IMR-90 (cell line): ENCODE data around the gene ATP5F1B. TPM values are rescaled to one million over a fixed set of nuclear protein-coding genes. Genes with fewer than 3 reads are reported as not detected.

Source experiments
- ATAC-seq: fragments of 200-7000 bp; cut with Tn5 transposase; 2 replicates; pipeline ENCODE4 v1.9.1; 2020; ENCODE audit warnings: low read depth, mild to moderate bottlenecking, moderate library complexity
- BruUV-seq: library from RNA; stranded (reverse); fragments of 400-500 nt; replicated peaks from 2 replicates; lab custom pipeline; 2021; lab: Mats Ljungman, UMichigan
- CTCF ChIA-PET: fragments of 300-600 bp; formaldehyde crosslinking; extraction: SDS; loops from one replicate; lab custom pipeline; 2021; ENCODE audit warnings: antibody characterized with exemption; lab: Yijun Ruan, JAX
- POLR2A ChIA-PET: fragments of 300-600 bp; sonication (Branson Sonifier 250); formaldehyde crosslinking; loops from one replicate; lab custom pipeline; 2022; ENCODE audit warnings: antibody characterized with exemption; ENCODE audit not compliant: unreplicated experiment; lab: Charles Lee
- DNase-seq: peaks from one replicate; pipeline ENCODE4 v3.0.0; 2013
- H2AFZ ChIP-seq: replicated peaks from 2 replicates; pipeline ENCODE3; 2013; ENCODE audit warnings: low read length, mild to moderate bottlenecking; ENCODE audit not compliant: poor library complexity
- H2AK5ac ChIP-seq: 2 replicates; pipeline ENCODE4 v1.6.1; 2013; ENCODE audit warnings: low read depth, low read length, inconsistent platforms
- H2AK9ac ChIP-seq: replicated peaks from 2 replicates; pipeline ENCODE3; 2013; ENCODE audit warnings: mild to moderate bottlenecking, low read depth, low read length, moderate library complexity; ENCODE audit not compliant: poor library complexity
- H2BK120ac ChIP-seq: 2 replicates; pipeline ENCODE4 v1.6.1; 2013; ENCODE audit warnings: low read depth, low read length, inconsistent platforms
- H2BK15ac ChIP-seq: 3 replicates; pipeline ENCODE4 v1.6.1; 2013; ENCODE audit warnings: low read depth, low read length, inconsistent platforms
- H2BK20ac ChIP-seq: 2 replicates; pipeline ENCODE4 v1.6.1; 2013; ENCODE audit warnings: low read depth, mild to moderate bottlenecking, inconsistent platforms, low read length, moderate library complexity
- H2BK5ac ChIP-seq: 2 replicates; pipeline ENCODE4 v1.6.1; 2013; ENCODE audit warnings: mild to moderate bottlenecking, low read depth, low read length, inconsistent platforms; ENCODE audit not compliant: poor library complexity, severe bottlenecking
- H3K14ac ChIP-seq: replicated peaks from 2 replicates; pipeline ENCODE4 v1.6.1; 2013; ENCODE audit warnings: low read depth, low read length, inconsistent platforms
- H3K18ac ChIP-seq: 2 replicates; pipeline ENCODE4 v1.6.1; 2013; ENCODE audit warnings: low read depth, low read length, control low read depth
- H3K23ac ChIP-seq: 2 replicates; pipeline ENCODE4 v1.6.1; 2013; ENCODE audit warnings: low read depth, low read length, inconsistent platforms
- H3K27ac ChIP-seq: 2 replicates; pipeline ENCODE4 v1.5.1; 2013; ENCODE audit warnings: mild to moderate bottlenecking, control low read depth, low read length; ENCODE audit not compliant: insufficient read depth
- H3K27me3 ChIP-seq: 2 replicates; pipeline ENCODE4 v1.6.1; 2013; ENCODE audit warnings: low read length; ENCODE audit not compliant: control insufficient read depth, insufficient read depth
- H3K36me3 ChIP-seq: 2 replicates; pipeline ENCODE4 v1.6.1; 2013; ENCODE audit warnings: low read length, mixed read lengths; ENCODE audit not compliant: control insufficient read depth, insufficient read depth
- H3K4ac ChIP-seq: 2 replicates; pipeline ENCODE4 v1.6.1; 2013; ENCODE audit warnings: low read depth, low read length, inconsistent platforms
- H3K4me1 ChIP-seq: 2 replicates; pipeline ENCODE4 v1.6.1; 2013; ENCODE audit warnings: low read length, mixed read lengths; ENCODE audit not compliant: control insufficient read depth, insufficient read depth
- H3K4me2 ChIP-seq: 2 replicates; pipeline ENCODE4 v1.6.1; 2013; ENCODE audit warnings: low read depth, mild to moderate bottlenecking, control low read depth, low read length, moderate library complexity
- H3K4me3 ChIP-seq: 2 replicates; pipeline ENCODE4 v1.5.1; 2013; ENCODE audit warnings: low read depth, mild to moderate bottlenecking, control low read depth, low read length, moderate library complexity; ENCODE audit not compliant: insufficient read depth
- H3K56ac ChIP-seq: 2 replicates; pipeline ENCODE4 v1.6.1; 2013; ENCODE audit warnings: low read length, inconsistent platforms; ENCODE audit not compliant: insufficient read depth; ENCODE audit errors: extremely low read depth
- H3K79me1 ChIP-seq, 2 experiments: 2 replicates each; pipeline ENCODE4 v1.6.1; 2013; ENCODE audit warnings: low read length in 2 of 2, inconsistent platforms in 1 of 2, low read depth in 1 of 2
- H3K9ac ChIP-seq: 2 replicates; pipeline ENCODE4 v1.6.1; 2013; ENCODE audit warnings: low read depth, low read length, control low read depth
- H3K9me1 ChIP-seq: 2 replicates; pipeline ENCODE4 v1.6.1; 2013; ENCODE audit warnings: low read length, inconsistent platforms; ENCODE audit not compliant: insufficient read depth
- H3K9me3 ChIP-seq: 2 replicates; pipeline ENCODE4 v1.6.1; 2013; ENCODE audit warnings: low read length; ENCODE audit not compliant: control insufficient read depth, insufficient read depth
- H4K20me1 ChIP-seq: 2 replicates; pipeline ENCODE4 v1.6.1; 2013; ENCODE audit warnings: low read length, inconsistent platforms; ENCODE audit not compliant: insufficient read depth
- H4K5ac ChIP-seq: 2 replicates; pipeline ENCODE4 v1.6.1; 2013; ENCODE audit warnings: mild to moderate bottlenecking, low read depth, low read length, control low read depth
- H4K8ac ChIP-seq, 2 experiments: 2 replicates each; pipeline ENCODE4 v1.6.1; 2013; ENCODE audit warnings: low read depth in 2 of 2, low read length in 2 of 2, control low read depth in 1 of 2, inconsistent platforms in 1 of 2
- H4K91ac ChIP-seq: 2 replicates; pipeline ENCODE4 v1.6.1; 2013; ENCODE audit warnings: low read depth, low read length, inconsistent platforms; ENCODE audit not compliant: insufficient read depth
- BHLHE40 ChIP-seq: fragments of 150-350 bp; IDR thresholded peaks from 2 replicates; pipeline ENCODE4 v1.6.1; 2016; ENCODE audit warnings: mild to moderate bottlenecking, low read depth, low read length
- CEBPB ChIP-seq: IDR thresholded peaks from 2 replicates; pipeline ENCODE4 v1.6.1; 2012; ENCODE audit warnings: low read depth, low read length, improper control_type of control experiment
- CHD1 ChIP-seq: IDR thresholded peaks from 2 replicates; pipeline ENCODE4 v1.6.1; 2012; ENCODE audit warnings: low read depth, low read length, improper control_type of control experiment
- FOS ChIP-seq: fragments of 150-350 bp; IDR thresholded peaks from 2 replicates; pipeline ENCODE4 v1.6.1; 2016; ENCODE audit warnings: low read depth, low read length
- MAFK ChIP-seq: IDR thresholded peaks from 2 replicates; pipeline ENCODE4 v1.6.1; 2012; ENCODE audit warnings: low read depth, low read length, improper control_type of control experiment
- MAZ ChIP-seq: IDR thresholded peaks from 2 replicates; pipeline ENCODE4 v1.6.1; 2012; ENCODE audit warnings: low read depth, mild to moderate bottlenecking, low read length, improper control_type of control experiment, moderate library complexity, borderline replicate concordance
- MXI1 ChIP-seq: IDR thresholded peaks from 2 replicates; pipeline ENCODE4 v1.6.1; 2012; ENCODE audit warnings: low read depth, mild to moderate bottlenecking, low read length, moderate library complexity, borderline replicate concordance
- NFE2L2 ChIP-seq: fragments of 150-350 bp; IDR thresholded peaks from 2 replicates; pipeline ENCODE4 v1.6.1; 2016; ENCODE audit warnings: low read depth, mild to moderate bottlenecking, low read length
- POLR2A ChIP-seq: IDR thresholded peaks from 2 replicates; pipeline ENCODE4 v1.6.1; 2012; ENCODE audit warnings: mild to moderate bottlenecking, low read depth, low read length
- RAD21 ChIP-seq: IDR thresholded peaks from 2 replicates; pipeline ENCODE4 v1.6.1; 2012; ENCODE audit warnings: low read length, improper control_type of control experiment
- RCOR1 ChIP-seq: IDR thresholded peaks from 2 replicates; pipeline ENCODE4 v1.6.1; 2012; ENCODE audit warnings: mild to moderate bottlenecking, low read length, improper control_type of control experiment; ENCODE audit not compliant: insufficient replicate concordance
- RFX5 ChIP-seq: IDR thresholded peaks from 2 replicates; pipeline ENCODE4 v1.8.0; 2012; ENCODE audit warnings: low read depth, mild to moderate bottlenecking, low read length, moderate library complexity
- SMC3 ChIP-seq: fragments of 150-350 bp; IDR thresholded peaks from 2 replicates; pipeline ENCODE4 v1.6.1; 2016; ENCODE audit warnings: low read depth, mild to moderate bottlenecking, antibody characterized with exemption, low read length, moderate library complexity
- dilution Hi-C: fragments of 300-500 bp; cut with HindIII; formaldehyde crosslinking; loops from one replicate; pipeline ENCODE4 v1.14.3; 2018; ENCODE audit warnings: low sequenced_read_pairs; ENCODE audit not compliant: unreplicated experiment
- in situ Hi-C: fragments of 300-500 bp; cut with MboI; formaldehyde crosslinking; loops from 3 replicates; pipeline ENCODE4 v1.14.3; 2019; ENCODE audit warnings: low sequenced_read_pairs, inconsistent platforms, mixed read lengths
- intact Hi-C: fragments of 100-400 bp; cut with micrococcal nuclease; formaldehyde crosslinking; loops from 2 replicates; pipeline ENCODE4 v1.10.0; 2022
- polyA plus RNA-seq, 3 experiments: library from polyadenylated mRNA; depleted of rRNA; stranded (reverse); fragments of >200 nt; gene quantifications; 2 replicates each; pipeline ENCODE4 v1.2.3, GENCODE V29; 2012; ENCODE audit warnings: low replicate concordance in 1 of 3
- total RNA-seq: library from RNA; depleted of rRNA; stranded (reverse); fragments of >200 nt; gene quantifications from 2 replicates; pipeline ENCODE4 v1.2.3, GENCODE V29; 2012
- TF ChIP-seq, protein P1 (sequence below): fragments of 150-350 bp; IDR thresholded peaks from 2 replicates; pipeline ENCODE4 v1.6.1; 2016; ENCODE audit warnings: low read depth, mild to moderate bottlenecking, low read length, moderate library complexity, borderline replicate concordance
- TF ChIP-seq, protein P2 (sequence below): conservative IDR thresholded peaks from 2 replicates; pipeline ENCODE4 v1.5.1; 2012; ENCODE audit warnings: mild to moderate bottlenecking, low read depth, low read length, improper control_type of control experiment
- TF ChIP-seq, protein P3 (sequence below): fragments of 150-350 bp; IDR thresholded peaks from 2 replicates; pipeline ENCODE4 v1.6.1; 2017; ENCODE audit warnings: mild to moderate bottlenecking, antibody characterized with exemption, low read length, low read depth

ATP5F1B gene
- total and polyA plus RNA-seq, 2 of the 4 experiments (the other 2 are of a cell fraction) = 812 to 915 TPM

DNA sequence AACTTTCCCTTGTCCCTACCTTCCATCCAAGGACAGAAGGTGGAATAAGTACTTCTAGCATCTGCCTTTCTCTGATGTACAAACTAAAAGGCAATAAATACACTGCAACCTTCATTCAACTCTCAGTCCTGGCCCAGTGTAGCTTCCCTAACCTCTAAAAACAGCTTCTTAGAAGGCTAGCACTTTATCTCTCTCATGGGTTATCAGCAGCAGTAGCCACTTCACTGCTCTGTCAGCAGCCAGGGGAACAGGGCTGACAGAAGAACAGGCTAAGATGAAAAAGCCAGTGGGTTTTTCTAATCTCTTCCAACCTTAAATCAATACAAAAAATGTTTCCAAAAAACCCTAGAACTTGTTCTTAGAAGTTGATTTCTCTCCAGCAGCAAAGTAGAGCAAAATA, 28.9 kb downstream of the ATP5F1B start:
- no peak overlapping the region for H3K4me2 ChIP-seq
- H3K36me3 ChIP-seq = peaks cover 68% of the 10 kb centered on the region
- no peak overlapping the region for H4K5ac ChIP-seq
- in situ Hi-C loops (no loop called here), dilution Hi-C loops (no loop called here), intact Hi-C loops (no loop called here)
- H2AK9ac ChIP-seq = no peak overlapping the region
- H3K9ac ChIP-seq = no peak overlapping the region
- H3K9me1 ChIP-seq = 0 out of 2 replicates have a peak, but pooled peaks cover 3% of the 10 kb centered on the region
- H2BK20ac ChIP-seq = no peak overlapping the region
- DNase-seq = no peak
- no peaks in the 10 kb centered on the region for H3K4me1 ChIP-seq
- no peak overlapping the region for H3K27ac ChIP-seq
- H3K18ac ChIP-seq = no peak overlapping the region
- no peak overlapping the region for H2BK120ac ChIP-seq
- H3K14ac ChIP-seq = no peak overlapping the region
- no peak overlapping the region for H4K8ac ChIP-seq
- H4K91ac ChIP-seq = no peak overlapping the region
- H3K23ac ChIP-seq = no peak overlapping the region
- TF ChIP-seq CHD1 = no peak
- TF ChIP-seq, protein P1, sequence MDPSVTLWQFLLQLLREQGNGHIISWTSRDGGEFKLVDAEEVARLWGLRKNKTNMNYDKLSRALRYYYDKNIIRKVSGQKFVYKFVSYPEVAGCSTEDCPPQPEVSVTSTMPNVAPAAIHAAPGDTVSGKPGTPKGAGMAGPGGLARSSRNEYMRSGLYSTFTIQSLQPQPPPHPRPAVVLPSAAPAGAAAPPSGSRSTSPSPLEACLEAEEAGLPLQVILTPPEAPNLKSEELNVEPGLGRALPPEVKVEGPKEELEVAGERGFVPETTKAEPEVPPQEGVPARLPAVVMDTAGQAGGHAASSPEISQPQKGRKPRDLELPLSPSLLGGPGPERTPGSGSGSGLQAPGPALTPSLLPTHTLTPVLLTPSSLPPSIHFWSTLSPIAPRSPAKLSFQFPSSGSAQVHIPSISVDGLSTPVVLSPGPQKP = no peak
- no peak for TF ChIP-seq MAFK
- TF ChIP-seq SMC3 = no peak
- TF ChIP-seq MAZ = no peak
- no peak for TF ChIP-seq RCOR1
- no peak for TF ChIP-seq MXI1
- no peak for TF ChIP-seq POLR2A
- no peak for TF ChIP-seq RAD21
- TF ChIP-seq NFE2L2 = no peak
- no peak for TF ChIP-seq CEBPB
- TF ChIP-seq, protein P2, sequence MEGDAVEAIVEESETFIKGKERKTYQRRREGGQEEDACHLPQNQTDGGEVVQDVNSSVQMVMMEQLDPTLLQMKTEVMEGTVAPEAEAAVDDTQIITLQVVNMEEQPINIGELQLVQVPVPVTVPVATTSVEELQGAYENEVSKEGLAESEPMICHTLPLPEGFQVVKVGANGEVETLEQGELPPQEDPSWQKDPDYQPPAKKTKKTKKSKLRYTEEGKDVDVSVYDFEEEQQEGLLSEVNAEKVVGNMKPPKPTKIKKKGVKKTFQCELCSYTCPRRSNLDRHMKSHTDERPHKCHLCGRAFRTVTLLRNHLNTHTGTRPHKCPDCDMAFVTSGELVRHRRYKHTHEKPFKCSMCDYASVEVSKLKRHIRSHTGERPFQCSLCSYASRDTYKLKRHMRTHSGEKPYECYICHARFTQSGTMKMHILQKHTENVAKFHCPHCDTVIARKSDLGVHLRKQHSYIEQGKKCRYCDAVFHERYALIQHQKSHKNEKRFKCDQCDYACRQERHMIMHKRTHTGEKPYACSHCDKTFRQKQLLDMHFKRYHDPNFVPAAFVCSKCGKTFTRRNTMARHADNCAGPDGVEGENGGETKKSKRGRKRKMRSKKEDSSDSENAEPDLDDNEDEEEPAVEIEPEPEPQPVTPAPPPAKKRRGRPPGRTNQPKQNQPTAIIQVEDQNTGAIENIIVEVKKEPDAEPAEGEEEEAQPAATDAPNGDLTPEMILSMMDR = no peak
- TF ChIP-seq RFX5 = no peak
- TF ChIP-seq, protein P3, sequence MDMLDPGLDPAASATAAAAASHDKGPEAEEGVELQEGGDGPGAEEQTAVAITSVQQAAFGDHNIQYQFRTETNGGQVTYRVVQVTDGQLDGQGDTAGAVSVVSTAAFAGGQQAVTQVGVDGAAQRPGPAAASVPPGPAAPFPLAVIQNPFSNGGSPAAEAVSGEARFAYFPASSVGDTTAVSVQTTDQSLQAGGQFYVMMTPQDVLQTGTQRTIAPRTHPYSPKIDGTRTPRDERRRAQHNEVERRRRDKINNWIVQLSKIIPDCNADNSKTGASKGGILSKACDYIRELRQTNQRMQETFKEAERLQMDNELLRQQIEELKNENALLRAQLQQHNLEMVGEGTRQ = no peak
- TF ChIP-seq BHLHE40 = no peak
- no peak for TF ChIP-seq FOS
- no peak overlapping the region for H3K56ac ChIP-seq
- no peak overlapping the region for H2BK15ac ChIP-seq
- H2AK5ac ChIP-seq = no peak overlapping the region
- no peak overlapping the region for H2BK5ac ChIP-seq
- ChIA-PET CTCF (no interaction called here), POLR2A (interaction anchor here (0.5 kb wide), 1 partner anchor 104 kb away, joined by 3 read pairs; no protein-coding TSS in a partner anchor)
- no peaks in the 10 kb centered on the region for H3K9me3 ChIP-seq
- no peak overlapping the region for H3K4ac ChIP-seq
- H3K79me1 ChIP-seq = peaks cover 47 to 67% of the 10 kb centered on the region in 2 experiments
- no peak overlapping the region for H3K4me3 ChIP-seq
- H4K20me1 ChIP-seq = peaks cover 51% of the 10 kb centered on the region
- ATAC-seq = no peak
- BruUV-seq = no TSS peak
- H3K27me3 ChIP-seq = no peaks in the 10 kb centered on the region
- H2AFZ ChIP-seq = no peak overlapping the region
